Medulla oblongata (tissue), 1 donor: ENCODE data around the gene MSMO1.
"Not testable (repeated sequence)": the region's sequence is repeated elsewhere in the genome, so short reads cannot be mapped to it uniquely, and the experiment has no call there.

ENCODE experiments used
- DNase-seq: peaks from one replicate; pipeline ENCODE4 v3.0.0-alpha.2; 2015; ENCODE audit errors: extremely low spot score

Gene MSMO1

DNA sequence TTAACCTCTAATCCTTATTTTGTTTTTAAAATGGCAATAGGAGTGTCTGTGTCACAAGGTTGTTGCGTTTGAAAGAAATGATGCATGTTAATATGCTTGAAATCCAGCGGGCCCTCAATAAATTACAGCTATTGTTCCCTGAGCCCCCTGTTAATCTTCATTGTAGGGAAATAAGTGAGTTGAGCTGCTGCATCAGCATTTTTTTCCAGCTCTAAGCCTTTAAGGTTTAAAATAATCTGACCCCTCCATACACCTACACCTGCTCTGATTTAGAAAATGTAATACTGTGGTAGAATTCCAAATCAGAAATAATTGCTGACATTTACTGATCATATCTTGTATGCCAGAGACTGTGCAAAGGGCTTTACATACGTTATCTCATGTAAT is 2.6 kb upstream of the MSMO1 start:
- DNase-seq = no peak

DNA sequence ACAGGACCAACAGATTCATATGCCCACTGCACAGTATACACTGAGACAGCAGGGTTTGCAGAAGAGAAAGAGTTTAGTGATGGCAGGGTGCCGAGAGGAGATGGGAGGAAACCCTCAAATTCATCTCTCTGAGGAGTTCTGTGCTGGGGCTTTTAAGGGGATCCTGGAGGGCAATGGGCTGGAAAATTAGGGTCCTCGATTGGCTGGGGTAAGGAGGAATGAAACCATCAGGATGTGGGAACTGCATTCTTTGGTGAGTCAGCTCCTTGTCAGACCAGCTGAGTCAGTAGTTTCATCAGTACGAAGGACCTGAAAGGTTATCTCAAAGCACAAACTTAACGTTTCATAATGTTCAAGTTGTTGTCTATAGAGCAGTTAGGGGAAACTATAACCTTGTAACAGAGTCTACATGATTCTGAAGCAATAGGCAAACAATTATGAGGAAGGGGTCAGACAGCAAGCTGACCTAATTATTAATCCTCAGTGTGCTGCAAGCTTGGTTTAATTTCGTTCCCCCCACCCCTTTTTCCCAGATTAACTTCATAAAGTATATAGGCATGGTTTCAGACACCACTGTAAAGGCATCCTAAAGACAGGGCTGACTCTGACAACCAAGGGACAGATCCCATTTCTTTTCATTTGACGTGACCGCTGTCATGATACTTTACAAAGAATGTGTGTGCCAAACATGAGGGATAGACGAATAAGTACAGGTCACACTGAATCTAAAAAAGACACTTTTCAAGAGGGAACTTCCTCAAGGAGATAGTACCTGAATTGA is 1.5 kb upstream of the MSMO1 start:
- peak; percentile 47 for DNase-seq

DNA sequence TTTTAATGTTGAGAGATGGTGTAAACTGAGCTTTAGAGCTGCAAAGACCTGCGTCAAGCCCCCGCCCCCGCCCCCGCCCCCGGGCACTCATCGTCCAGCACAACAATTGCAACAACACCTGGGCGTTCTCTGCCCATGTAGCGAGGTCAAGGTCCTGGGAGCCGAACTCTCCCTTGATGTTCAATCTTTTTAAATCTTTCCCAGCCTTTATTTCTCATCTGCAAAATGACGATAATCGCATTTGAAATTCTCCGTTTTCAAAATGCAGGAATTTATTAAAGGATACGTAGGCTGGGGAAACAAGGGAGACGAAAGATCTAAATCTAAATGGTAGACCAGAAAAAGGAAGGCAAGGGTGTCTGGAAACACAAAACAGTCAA is 648 bp upstream of the MSMO1 start:
- DNase-seq = peak; percentile 65

- no peak for DNase-seq
Observed at GRCh38 chr4:165328101-165328425, 594 bp downstream of the MSMO1 start.

DNA sequence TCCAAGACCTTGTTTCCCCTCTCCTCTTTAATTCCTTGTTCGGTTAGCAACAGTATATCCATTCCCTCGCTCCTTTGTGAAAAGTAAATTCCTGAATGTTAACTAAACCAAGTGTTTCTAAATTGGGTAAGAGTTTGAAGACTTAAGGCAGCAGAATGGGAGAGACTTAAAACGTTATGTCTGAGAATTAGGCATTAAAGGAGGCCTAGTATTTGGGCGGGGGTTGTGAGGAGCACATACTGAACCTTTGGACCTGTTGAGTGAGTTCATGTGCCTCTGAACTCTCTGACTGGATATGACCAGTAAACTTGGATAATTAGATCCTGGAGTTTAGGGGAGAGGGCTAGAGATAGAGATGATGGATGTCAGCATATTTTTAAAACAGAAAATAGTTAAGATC is 1.2 kb downstream of the MSMO1 start:
- DNase-seq = peak; percentile 49

GRCh38 chr4:165330071-165330470 is 2.6 kb downstream of the MSMO1 start:
- no peak for DNase-seq

DNA sequence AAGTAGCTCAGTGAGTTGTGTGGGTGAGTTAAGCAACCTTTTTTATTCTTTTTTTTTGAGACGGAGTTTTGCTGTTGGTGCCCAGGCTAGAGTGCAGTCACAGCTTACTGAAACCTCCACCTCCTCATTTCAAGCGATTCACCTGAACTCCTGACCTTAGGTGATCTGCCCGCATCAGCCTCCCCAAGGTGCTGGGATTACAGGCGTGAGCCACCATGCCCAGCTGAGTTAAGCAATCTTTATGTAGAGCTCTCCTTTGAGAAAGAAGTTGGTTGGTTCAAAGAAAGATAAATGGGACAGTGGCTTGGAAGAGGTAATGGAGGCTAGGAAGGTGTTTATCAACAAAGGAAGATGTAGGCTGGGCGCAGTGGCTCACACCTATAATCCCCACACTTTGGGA is 3.2 kb downstream of the MSMO1 start:
- no peak for DNase-seq

GRCh38 chr4:165331359-165331758 is 3.9 kb downstream of the MSMO1 start:
- no peak for DNase-seq

- no peak for DNase-seq
Observed at GRCh38 chr4:165331823-165332222, 4.4 kb downstream of the MSMO1 start.

DNA sequence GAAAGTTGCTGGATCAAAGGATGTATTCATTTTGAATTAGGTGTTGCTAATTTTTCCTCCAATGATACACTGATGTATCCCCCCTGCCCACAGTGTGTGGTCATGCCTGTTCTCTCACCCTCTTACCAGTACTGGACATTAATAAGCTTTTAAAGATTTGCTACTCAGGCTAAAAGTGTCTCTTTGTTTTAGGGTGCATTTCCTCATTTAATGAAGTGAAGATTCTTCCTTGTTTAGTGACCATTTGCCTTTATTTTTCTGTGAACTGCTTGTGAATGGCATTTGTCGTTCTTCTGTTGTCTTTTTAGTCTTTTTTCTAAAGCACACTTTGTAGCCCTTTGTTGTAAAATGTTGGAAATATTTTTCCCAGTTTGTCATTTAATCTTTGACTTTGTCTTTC is 5.0 kb downstream of the MSMO1 start:
- no peak for DNase-seq

DNA sequence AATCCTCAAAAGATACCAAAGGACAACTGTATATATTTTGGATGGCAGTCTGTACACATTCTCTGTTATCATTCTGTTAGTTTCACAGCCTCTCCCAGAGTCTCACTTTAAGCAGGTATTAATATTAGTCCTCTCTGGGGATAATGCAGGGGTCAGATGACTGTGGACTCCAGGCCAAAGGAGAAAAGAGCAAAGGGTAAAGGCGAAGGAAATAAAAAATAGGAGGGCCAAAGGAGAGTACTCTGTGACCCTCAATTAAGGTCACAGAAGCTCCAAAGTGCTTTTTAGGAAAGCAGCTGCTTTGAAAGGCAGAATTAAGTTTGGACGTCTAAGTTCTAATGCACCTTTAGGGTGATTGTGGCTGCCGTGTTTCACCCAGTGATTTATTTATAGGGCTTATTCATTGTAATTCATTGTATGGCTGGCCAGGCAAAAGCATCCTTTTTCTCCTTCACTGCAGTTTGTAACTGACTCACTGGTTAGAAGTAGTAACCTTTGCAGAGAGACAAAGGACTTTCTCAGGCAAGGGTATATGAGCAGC is 7.8 kb downstream of the MSMO1 start:
- DNase-seq = no peak

GRCh38 chr4:165336743-165337142 is 9.3 kb downstream of the MSMO1 start:
- no peak for DNase-seq

GRCh38 chr4:165342340-165342739 is 14.9 kb downstream of the MSMO1 start:
- not testable (repeated sequence) for DNase-seq

DNA sequence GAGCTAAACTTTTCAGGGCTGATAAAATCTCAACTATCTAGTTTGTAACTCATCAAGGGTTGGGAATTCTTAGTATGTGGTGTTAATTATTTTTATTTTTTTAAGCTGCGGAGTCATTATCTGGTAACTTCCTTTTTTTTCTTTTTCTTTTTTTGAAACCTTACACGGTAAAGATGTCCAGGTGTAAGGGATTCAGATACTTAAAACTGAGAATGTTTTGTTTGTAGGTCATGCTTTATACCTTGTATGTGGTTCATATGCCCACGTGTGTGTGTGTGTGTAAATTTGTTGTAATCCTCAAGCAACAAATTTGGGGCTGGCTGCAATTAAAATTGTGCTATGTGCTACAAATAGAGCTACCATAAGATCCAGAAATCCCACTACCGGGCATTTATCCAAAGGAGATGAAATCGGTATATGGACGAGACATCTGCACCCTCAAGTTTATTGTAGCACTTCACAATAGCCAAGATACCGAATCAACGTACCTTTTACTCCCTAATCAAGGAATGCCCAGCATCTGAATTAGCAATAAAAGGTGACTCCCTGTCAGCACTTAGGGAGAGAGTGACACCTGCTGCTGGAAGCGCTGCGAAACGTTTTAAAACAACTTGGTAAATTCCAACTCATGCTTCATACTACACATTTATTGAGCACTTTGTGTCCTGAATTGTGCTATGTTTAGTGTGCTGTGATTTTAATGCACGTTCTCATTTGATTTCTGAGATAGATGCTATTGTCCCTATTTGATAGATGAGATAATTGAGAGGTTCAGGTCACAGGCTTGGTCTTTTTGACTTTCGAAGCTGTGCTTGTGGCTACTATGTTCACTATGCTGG is 16.1 kb downstream of the MSMO1 start:
- DNase-seq = no peak

DNA sequence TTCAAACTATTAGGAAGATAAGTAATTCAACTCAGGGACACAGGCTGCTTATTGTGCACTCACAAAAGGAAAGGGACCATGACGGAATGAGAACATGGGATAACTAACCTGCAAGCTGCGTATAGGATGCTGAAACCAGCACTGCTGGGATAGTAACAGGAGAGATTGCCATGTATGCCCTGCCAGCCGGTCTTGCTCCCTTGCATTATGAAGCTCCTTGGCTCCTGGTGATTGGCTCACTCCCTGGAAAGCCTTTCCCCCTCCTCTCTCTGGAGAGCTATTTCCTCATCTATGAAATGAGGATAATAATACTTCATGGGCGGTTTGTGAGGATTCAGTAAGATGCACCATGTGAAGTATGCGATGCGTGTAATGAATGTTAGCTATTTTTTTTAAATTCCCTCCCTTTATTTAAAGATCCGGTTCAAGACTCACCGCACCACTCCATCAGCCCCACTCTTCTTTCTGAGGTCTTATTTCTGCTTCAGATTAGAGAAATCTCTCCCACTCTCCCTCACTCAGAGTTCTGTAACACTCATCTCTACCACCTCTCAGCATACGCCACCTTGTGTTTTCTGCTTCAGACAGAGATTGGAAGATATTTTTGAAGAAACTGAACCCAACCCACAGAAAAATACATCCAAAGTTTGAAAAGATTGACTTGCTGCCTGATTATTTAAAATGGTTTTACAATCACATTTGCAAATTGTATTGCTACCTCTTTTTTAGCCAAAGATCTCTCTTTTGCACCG is 18.4 kb downstream of the MSMO1 start:
- no peak for DNase-seq

GRCh38 chr4:165347647-165348569 is 20.4 kb downstream of the MSMO1 start:
- DNase-seq = no peak

DNA sequence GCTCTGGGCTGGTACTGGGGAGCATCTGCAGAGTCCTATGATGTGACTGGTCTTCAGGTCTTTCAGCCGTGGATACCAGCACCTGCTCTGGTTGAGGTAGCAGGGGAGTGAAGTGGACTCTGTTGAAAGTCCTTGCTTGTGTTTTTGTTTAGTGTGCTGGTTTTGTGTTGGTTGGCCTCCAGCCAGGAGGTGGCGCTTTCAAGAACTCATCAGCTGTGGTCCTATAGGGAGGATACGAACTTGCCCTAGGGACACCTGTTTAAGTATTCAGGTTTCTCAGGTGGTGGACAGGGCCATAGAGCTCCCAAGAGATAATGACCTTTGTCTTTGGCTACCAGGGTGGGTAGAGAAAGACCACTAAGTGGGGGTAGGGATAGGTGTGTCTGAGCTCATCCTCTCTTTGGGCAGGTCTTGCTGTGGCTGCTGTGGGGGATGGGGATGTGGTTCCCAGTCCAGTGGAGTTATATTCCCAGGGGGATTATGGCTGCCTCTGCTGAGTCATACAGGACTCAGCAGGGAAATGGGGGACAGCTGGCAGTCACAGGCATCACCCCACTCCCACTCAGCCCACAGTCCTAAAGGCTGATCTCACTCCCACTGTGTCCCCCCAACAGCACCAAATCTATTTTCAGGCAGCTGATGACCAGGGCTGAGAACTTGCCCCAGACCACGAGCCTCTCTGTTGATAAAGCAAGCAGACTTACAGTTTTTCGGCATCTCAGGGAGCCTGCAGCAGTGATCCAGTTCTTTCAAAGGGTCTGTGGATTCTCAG is 24.1 kb downstream of the MSMO1 start:
- DNase-seq = no peak

DNA sequence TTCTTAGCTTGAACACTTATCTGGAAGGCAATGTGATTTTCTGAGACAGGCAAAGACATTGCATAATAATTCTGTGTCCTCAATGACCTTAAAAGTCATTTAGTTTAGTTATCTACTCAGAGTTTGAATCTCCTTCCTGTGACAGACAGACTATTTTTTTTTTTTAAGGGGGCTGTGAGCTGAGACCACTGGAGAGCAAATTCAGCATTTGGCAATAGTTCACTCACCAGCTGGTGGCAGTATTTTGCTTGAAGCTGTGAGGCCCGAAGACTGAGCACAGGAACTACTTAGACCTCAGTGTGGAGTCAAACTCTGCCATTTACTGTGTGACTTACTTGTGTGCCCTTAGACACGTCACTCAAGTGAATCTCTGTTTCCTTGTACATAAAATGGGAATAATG is 28.4 kb downstream of the MSMO1 start:
- DNase-seq = peak; percentile 71

DNA sequence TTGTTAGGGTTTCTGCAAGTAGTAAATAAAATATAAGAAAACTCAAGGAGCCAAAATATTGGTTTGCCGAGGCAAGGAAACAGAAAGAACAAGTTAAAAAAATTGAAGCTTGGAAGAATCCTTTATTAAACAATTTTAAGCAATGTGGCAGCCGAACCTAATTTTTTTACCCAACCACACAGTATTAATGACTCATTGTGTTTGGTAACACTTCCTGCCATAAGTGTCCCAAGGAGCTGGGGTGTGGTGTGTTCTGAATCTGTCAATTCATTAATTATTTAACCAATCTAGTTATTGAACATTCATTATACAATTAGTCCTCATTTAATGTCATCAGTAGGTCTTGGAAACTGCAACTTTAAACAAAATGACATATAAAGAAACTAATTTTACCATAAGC is 32.0 kb downstream of the MSMO1 start:
- DNase-seq = no peak

DNA sequence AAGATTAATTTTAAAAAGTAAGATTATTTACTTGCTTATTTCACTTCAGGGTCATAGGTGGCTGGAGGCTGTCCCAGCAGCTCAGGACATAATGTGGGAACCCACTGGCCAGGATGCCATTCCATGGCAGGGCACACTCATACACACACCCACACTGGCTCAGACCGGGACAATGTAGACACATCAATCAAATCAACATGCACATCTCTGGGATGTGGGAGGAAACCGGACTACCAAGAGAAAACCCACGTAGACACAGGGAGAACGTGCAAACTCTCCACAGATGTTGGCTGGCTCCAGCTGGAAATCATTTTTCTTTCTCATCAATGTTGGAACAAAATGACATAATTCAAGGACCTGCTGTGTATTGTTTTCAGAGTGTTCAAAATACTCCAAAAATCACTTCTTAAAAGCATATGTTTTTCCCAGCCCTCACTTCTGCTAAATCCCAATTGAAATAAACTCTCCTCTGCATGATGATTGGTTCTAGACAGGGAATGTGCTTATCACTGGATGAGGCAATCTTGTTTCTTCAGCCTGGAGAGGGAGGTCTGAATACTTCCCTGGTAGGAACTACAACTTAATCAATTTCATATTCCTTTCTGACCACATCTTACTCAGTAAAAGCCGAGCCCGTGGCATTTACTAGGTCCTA is 32.7 kb downstream of the MSMO1 start:
- no peak for DNase-seq
